ENCODE results near the gene EPB41L4B. TPM values are rescaled to one million over a fixed set of nuclear protein-coding genes. Genes with fewer than 3 reads are reported as not detected.

EPB41L4B gene
- total RNA-seq, 1 experiment from 2014 or later = 8.1 TPM

DNA sequence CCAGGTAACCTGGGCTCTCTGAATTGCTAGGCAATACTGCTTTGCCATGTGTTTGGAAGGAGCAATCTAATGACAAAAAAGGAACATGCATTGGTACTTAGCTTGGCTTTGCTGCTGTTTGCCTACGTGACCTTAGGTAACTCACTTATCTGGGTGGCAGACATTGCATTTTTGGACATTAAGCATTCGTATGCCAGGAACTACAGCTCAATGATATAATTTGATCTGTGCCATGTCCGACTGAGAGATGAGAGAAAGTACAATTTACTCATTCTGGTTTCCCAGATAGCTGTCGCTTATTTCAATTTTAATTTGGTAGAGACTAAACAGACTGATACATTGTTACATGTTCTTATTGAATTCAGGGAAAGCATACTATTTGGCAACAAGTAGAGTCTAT is 90.6 kb downstream of the EPB41L4B start:
- Histone ChIP-seq H3K4me1 (ENCODE audit: control insufficient read depth in 1 of 2, insufficient read depth in 2 of 2, low read length in 2 of 2) (no peaks in the 10 kb centered on the region), H3K36me3 (ENCODE audit: control insufficient read depth in 1 of 2, insufficient read depth in 2 of 2, low read length in 2 of 2) (no peaks in the 10 kb centered on the region), H3K79me2 (ENCODE audit: insufficient read depth, low read length) (no peaks in the 10 kb centered on the region), H3K9me3 (ENCODE audit: control insufficient read depth in 1 of 2, insufficient read depth in 1 of 2, low read depth in 1 of 2, low read length in 2 of 2) (no peaks in the 10 kb centered on the region), H3K4me2 (ENCODE audit: low read length) (no peak overlapping the region), H3K4me3 (replicated peaks in 1 of 2; ENCODE audit: low read depth in 1 of 2, low read length in 2 of 2) (no peak overlapping the region), H3K27me3 (ENCODE audit: insufficient read depth, low read length) (no peaks in the 10 kb centered on the region), H2AFZ (ENCODE audit: low read depth, low read length, poor library complexity, severe bottlenecking) (no peak overlapping the region), H3K9me2 (ENCODE audit: insufficient read depth) (no peaks in the 10 kb centered on the region), H4K20me1 (ENCODE audit: insufficient read depth) (no peaks in the 10 kb centered on the region), H3K9ac (ENCODE audit: low read length) (no peak overlapping the region), H3K27ac (ENCODE audit: low read depth, low read length) (no peak overlapping the region)
- TF ChIP-seq EGR1 (IDR thresholded peaks at IDR 0.05; ENCODE audit: low read depth) (no peak), RAD21 (IDR thresholded peaks at IDR 0.05; ENCODE audit: low read depth) (no peak), TCF7L2 (IDR thresholded peaks at IDR 0.05; ENCODE audit: borderline replicate concordance, extremely low read depth, insufficient read depth, insufficient read length) (no peak), YY1 (IDR thresholded peaks at IDR 0.05; ENCODE audit: extremely low read depth, insufficient replicate concordance, low read depth, low read length) (no peak), EZH2phosphoT487 (IDR thresholded peaks at IDR 0.05; ENCODE audit: borderline replicate concordance) (no peak), ZFX (IDR thresholded peaks at IDR 0.05) (no peak), SRF (IDR thresholded peaks at IDR 0.05; ENCODE audit: low read depth) (no peak), SP1 (IDR thresholded peaks at IDR 0.05; ENCODE audit: low read depth) (no peak), POLR2A (IDR thresholded peaks at IDR 0.05; ENCODE audit: borderline replicate concordance, extremely low read depth, insufficient read depth, insufficient read length) (no peak), JUND (IDR thresholded peaks at IDR 0.05) (no peak)
- TF ChIP-seq, protein P1, sequence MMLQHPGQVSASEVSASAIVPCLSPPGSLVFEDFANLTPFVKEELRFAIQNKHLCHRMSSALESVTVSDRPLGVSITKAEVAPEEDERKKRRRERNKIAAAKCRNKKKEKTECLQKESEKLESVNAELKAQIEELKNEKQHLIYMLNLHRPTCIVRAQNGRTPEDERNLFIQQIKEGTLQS (IDR thresholded peaks at IDR 0.05) = no peak
- ATAC-seq = no peak
- no TSS peak for BruUV-seq (replicated peaks)
- ChIA-PET POLR2A (no interaction called here), RAD21 (ENCODE audit: low non-redundant PET in 1 of 2, low total read pairs in 2 of 2, uncharacterized antibody in 2 of 2, unreplicated experiment in 2 of 2) (no interaction called here), CTCF (no interaction called here)
- no peak for DNase-seq (ENCODE audit: low read depth, low spot score)
- intact Hi-C loops (cut with micrococcal nuclease) = no loop called here

DNA sequence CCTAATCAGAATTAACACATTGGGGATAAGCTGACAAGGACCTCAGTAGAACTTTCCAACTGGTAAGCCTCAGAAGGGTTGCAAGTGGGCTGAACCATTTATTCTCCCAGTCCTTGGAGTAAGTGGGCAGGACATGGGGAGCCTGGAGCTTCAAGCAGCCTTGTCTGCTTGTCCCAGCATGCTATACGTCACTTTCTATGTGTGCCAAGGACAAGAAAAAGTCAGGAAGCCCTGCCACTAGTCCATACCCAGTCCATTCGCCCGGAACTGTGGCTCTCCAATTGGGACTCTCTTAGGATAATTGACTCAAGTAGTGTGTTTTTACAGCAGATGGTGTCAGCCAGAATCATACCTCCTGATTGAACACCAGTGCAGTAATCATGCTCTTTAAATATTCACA is 91.2 kb downstream of the EPB41L4B start:
- Histone ChIP-seq H3K27me3 (ENCODE audit: insufficient read depth, low read length) (no peaks in the 10 kb centered on the region), H2AFZ (ENCODE audit: low read depth, low read length, poor library complexity, severe bottlenecking) (no peak overlapping the region), H3K4me1 (ENCODE audit: control insufficient read depth in 1 of 2, insufficient read depth in 2 of 2, low read length in 2 of 2) (no peaks in the 10 kb centered on the region), H3K9me2 (ENCODE audit: insufficient read depth) (no peaks in the 10 kb centered on the region), H3K9me3 (ENCODE audit: control insufficient read depth in 1 of 2, insufficient read depth in 1 of 2, low read depth in 1 of 2, low read length in 2 of 2) (no peaks in the 10 kb centered on the region), H3K27ac (ENCODE audit: low read depth, low read length) (no peak overlapping the region), H3K4me3 (replicated peaks in 1 of 2; ENCODE audit: low read depth in 1 of 2, low read length in 2 of 2) (no peak overlapping the region), H3K4me2 (ENCODE audit: low read length) (no peak overlapping the region), H3K36me3 (ENCODE audit: control insufficient read depth in 1 of 2, insufficient read depth in 2 of 2, low read length in 2 of 2) (no peaks in the 10 kb centered on the region), H3K9ac (ENCODE audit: low read length) (no peak overlapping the region), H3K79me2 (ENCODE audit: insufficient read depth, low read length) (no peaks in the 10 kb centered on the region), H4K20me1 (ENCODE audit: insufficient read depth) (no peaks in the 10 kb centered on the region)
- intact Hi-C loops (cut with micrococcal nuclease) = no loop called here
- TF ChIP-seq YY1 (IDR thresholded peaks at IDR 0.05; ENCODE audit: extremely low read depth, insufficient replicate concordance, low read depth, low read length) (no peak), EGR1 (IDR thresholded peaks at IDR 0.05; ENCODE audit: low read depth) (no peak), ELF1 (IDR thresholded peaks at IDR 0.05; ENCODE audit: borderline replicate concordance, low read depth) (no peak), SP1 (IDR thresholded peaks at IDR 0.05; ENCODE audit: low read depth) (no peak), SIN3A (IDR thresholded peaks at IDR 0.05; ENCODE audit: low read depth) (no peak), CEBPB (IDR thresholded peaks at IDR 0.05; ENCODE audit: low read depth) (no peak), POLR2A (IDR thresholded peaks at IDR 0.05; ENCODE audit: borderline replicate concordance, extremely low read depth, insufficient read depth, insufficient read length) (no peak), RAD21 (IDR thresholded peaks at IDR 0.05; ENCODE audit: low read depth) (no peak), EZH2phosphoT487 (IDR thresholded peaks at IDR 0.05; ENCODE audit: borderline replicate concordance) (no peak), CBX3 (IDR thresholded peaks at IDR 0.05; ENCODE audit: low read depth) (no peak), JUND (IDR thresholded peaks at IDR 0.05) (no peak), FOSL1 (IDR thresholded peaks at IDR 0.05; ENCODE audit: low read depth) (no peak), TCF7L2 (IDR thresholded peaks at IDR 0.05; ENCODE audit: borderline replicate concordance, extremely low read depth, insufficient read depth, insufficient read length) (no peak)
- TF ChIP-seq, protein P2, sequence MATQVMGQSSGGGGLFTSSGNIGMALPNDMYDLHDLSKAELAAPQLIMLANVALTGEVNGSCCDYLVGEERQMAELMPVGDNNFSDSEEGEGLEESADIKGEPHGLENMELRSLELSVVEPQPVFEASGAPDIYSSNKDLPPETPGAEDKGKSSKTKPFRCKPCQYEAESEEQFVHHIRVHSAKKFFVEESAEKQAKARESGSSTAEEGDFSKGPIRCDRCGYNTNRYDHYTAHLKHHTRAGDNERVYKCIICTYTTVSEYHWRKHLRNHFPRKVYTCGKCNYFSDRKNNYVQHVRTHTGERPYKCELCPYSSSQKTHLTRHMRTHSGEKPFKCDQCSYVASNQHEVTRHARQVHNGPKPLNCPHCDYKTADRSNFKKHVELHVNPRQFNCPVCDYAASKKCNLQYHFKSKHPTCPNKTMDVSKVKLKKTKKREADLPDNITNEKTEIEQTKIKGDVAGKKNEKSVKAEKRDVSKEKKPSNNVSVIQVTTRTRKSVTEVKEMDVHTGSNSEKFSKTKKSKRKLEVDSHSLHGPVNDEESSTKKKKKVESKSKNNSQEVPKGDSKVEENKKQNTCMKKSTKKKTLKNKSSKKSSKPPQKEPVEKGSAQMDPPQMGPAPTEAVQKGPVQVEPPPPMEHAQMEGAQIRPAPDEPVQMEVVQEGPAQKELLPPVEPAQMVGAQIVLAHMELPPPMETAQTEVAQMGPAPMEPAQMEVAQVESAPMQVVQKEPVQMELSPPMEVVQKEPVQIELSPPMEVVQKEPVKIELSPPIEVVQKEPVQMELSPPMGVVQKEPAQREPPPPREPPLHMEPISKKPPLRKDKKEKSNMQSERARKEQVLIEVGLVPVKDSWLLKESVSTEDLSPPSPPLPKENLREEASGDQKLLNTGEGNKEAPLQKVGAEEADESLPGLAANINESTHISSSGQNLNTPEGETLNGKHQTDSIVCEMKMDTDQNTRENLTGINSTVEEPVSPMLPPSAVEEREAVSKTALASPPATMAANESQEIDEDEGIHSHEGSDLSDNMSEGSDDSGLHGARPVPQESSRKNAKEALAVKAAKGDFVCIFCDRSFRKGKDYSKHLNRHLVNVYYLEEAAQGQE (IDR thresholded peaks at IDR 0.05; ENCODE audit: low read depth) = no peak
- TF ChIP-seq, protein P3, sequence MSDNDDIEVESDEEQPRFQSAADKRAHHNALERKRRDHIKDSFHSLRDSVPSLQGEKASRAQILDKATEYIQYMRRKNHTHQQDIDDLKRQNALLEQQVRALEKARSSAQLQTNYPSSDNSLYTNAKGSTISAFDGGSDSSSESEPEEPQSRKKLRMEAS (IDR thresholded peaks at IDR 0.05) = no peak
- TF ChIP-seq, protein P1 (IDR thresholded peaks at IDR 0.05) = no peak
- RAD21 ChIA-PET (ENCODE audit: low non-redundant PET in 1 of 2, low total read pairs in 2 of 2, uncharacterized antibody in 2 of 2, unreplicated experiment in 2 of 2) = no interaction called here
- POLR2A ChIA-PET = no interaction called here
- BruUV-seq (replicated peaks) = no TSS peak
- ATAC-seq = no peak
- CTCF ChIA-PET = no interaction called here
- no peak for DNase-seq (ENCODE audit: low read depth, low spot score)
